Thyroid gland (tissue), 4 donors: ENCODE data around the gene PGM2L1.

Experiments used
- POLR2A ChIP-seq, 2 donors: fragments of 450-650 bp; IDR thresholded peaks; one replicate each; pipeline ENCODE4 v1.6.1; 2017; ENCODE audit warnings: antibody characterized with exemption in 2 of 2, mild to moderate bottlenecking in 2 of 2, moderate library complexity in 1 of 2
- TF ChIP-seq, protein P1 (sequence below), 6 experiments: fragments of 200-600 bp in 3 of 6; fragments of 450-650 bp in 3 of 6; sonication (generic) in 3 of 6; IDR thresholded peaks; one replicate each; pipeline ENCODE4 v1.5.1; 2016 to 2019; ENCODE audit warnings: antibody characterized with exemption in 6 of 6, mild to moderate bottlenecking in 2 of 6, inconsistent platforms in 1 of 6, moderate library complexity in 1 of 6

- TF ChIP-seq POLR2A (IDR thresholded peaks at IDR 0.05): no peak
- TF ChIP-seq, protein P1, sequence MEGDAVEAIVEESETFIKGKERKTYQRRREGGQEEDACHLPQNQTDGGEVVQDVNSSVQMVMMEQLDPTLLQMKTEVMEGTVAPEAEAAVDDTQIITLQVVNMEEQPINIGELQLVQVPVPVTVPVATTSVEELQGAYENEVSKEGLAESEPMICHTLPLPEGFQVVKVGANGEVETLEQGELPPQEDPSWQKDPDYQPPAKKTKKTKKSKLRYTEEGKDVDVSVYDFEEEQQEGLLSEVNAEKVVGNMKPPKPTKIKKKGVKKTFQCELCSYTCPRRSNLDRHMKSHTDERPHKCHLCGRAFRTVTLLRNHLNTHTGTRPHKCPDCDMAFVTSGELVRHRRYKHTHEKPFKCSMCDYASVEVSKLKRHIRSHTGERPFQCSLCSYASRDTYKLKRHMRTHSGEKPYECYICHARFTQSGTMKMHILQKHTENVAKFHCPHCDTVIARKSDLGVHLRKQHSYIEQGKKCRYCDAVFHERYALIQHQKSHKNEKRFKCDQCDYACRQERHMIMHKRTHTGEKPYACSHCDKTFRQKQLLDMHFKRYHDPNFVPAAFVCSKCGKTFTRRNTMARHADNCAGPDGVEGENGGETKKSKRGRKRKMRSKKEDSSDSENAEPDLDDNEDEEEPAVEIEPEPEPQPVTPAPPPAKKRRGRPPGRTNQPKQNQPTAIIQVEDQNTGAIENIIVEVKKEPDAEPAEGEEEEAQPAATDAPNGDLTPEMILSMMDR (IDR thresholded peaks at IDR 0.05): no peak
These were observed 90.8 kb downstream of the PGM2L1 start for GRCh38 chr11:74307434-74307833.
